Ovary (tissue), 3 donors: ENCODE data around the gene UBAP1L.

Source experiments
- CTCF ChIP-seq, 3 donors: fragments of 450-650 bp in 2 of 3; fragments of 200-600 bp in 1 of 3; IDR thresholded peaks; one replicate each; pipeline versions ENCODE4 v1.5.1 to v1.8.0; 2016 to 2022; ENCODE audit warnings: antibody characterized with exemption in 3 of 3, mild to moderate bottlenecking in 1 of 3
- EP300 ChIP-seq: sonication (generic); formaldehyde crosslinking; IDR thresholded peaks from one replicate; pipeline ENCODE4 v1.6.1; 2017; ENCODE audit warnings: antibody characterized with exemption
- POLR2A ChIP-seq: fragments of 450-650 bp; IDR thresholded peaks from one replicate; pipeline ENCODE4 v1.6.1; 2017; ENCODE audit warnings: antibody characterized with exemption, mild to moderate bottlenecking, moderate library complexity
- donor health status: DM: no; HTN: no; CAD: no.

- TF ChIP-seq CTCF (IDR thresholded peaks at IDR 0.05) (no peak), POLR2A (no peak), EP300 (no peak)
Measured at GRCh38 chr15:65100442-65100841, 14.6 kb downstream of the UBAP1L start.
